OCI-LY1 (cell line): Measurements from ENCODE around the gene KLF5.

Source experiments
- H2AFZ ChIP-seq: fragments of 200-600 bp; sonication (generic), shearing (Covaris generic); 2 replicates; pipeline ENCODE4 v1.6.0; 2014; ENCODE audit warnings: antibody characterized with exemption, mild to moderate bottlenecking, low read length
- H3F3A ChIP-seq: fragments of 200-600 bp; sonication (generic), shearing (Covaris generic); 2 replicates; pipeline ENCODE4 v1.6.0; 2014; ENCODE audit warnings: mild to moderate bottlenecking, antibody characterized with exemption, low read length, moderate library complexity; ENCODE audit not compliant: insufficient read depth
- H3K27ac ChIP-seq: fragments of 200-600 bp; sonication (generic); 2 replicates; pipeline ENCODE4 v1.5.1; 2014; ENCODE audit warnings: low read length, mixed run types, mild to moderate bottlenecking, low read depth; ENCODE audit not compliant: poor library complexity, severe bottlenecking
- H3K27me3 ChIP-seq: fragments of 200-600 bp; sonication (generic); 2 replicates; pipeline ENCODE4 v1.6.0; 2014; ENCODE audit warnings: antibody characterized with exemption, mild to moderate bottlenecking, low read length, moderate library complexity; ENCODE audit not compliant: insufficient read depth
- H3K36me3 ChIP-seq: fragments of 200-600 bp; sonication (generic); 2 replicates; pipeline ENCODE4 v1.6.1; 2014; ENCODE audit warnings: mild to moderate bottlenecking, antibody characterized with exemption, low read length, moderate library complexity, mixed read lengths; ENCODE audit not compliant: insufficient read depth
- H3K4me1 ChIP-seq: fragments of 200-600 bp; sonication (generic); 2 replicates; pipeline ENCODE4 v1.5.1; 2014; ENCODE audit warnings: mild to moderate bottlenecking, low read length, moderate library complexity; ENCODE audit not compliant: insufficient read depth, severe bottlenecking
- H3K4me2 ChIP-seq: fragments of 200-600 bp; sonication (generic), shearing (Covaris generic); 2 replicates; pipeline ENCODE4 v1.6.1; 2014; ENCODE audit warnings: low read length
- H3K4me3 ChIP-seq: fragments of 200-600 bp; sonication (generic); 2 replicates; pipeline ENCODE4 v1.5.1; 2014; ENCODE audit warnings: low read length, low read depth, mild to moderate bottlenecking, mixed read lengths; ENCODE audit not compliant: poor library complexity, severe bottlenecking
- H3K79me2 ChIP-seq: fragments of 200-600 bp; shearing (Covaris generic); 2 replicates; pipeline ENCODE4 v1.6.1; 2016; ENCODE audit warnings: mixed run types, low read length, mixed read lengths; ENCODE audit not compliant: insufficient read depth
- H3K9ac ChIP-seq: fragments of 200-600 bp; sonication (generic), shearing (Covaris generic); 2 replicates; pipeline ENCODE4 v1.6.1; 2014; ENCODE audit warnings: mild to moderate bottlenecking, low read length, mixed read lengths
- H3K9me2 ChIP-seq: fragments of 200-600 bp; sonication (generic), shearing (Covaris generic); 2 replicates; pipeline ENCODE4 v1.6.1; 2014; ENCODE audit warnings: low read depth, mild to moderate bottlenecking, low read length, mixed read lengths
- H3K9me3 ChIP-seq: fragments of 200-600 bp; shearing (Covaris generic); 2 replicates; pipeline ENCODE4 v1.6.1; 2014; ENCODE audit warnings: low read length, mixed read lengths
- H4K20me1 ChIP-seq: fragments of 200-600 bp; sonication (generic), shearing (Covaris generic); 2 replicates; pipeline ENCODE4 v1.6.0; 2016; ENCODE audit warnings: mild to moderate bottlenecking, low read length; ENCODE audit not compliant: insufficient read depth
- EZH2 ChIP-seq: fragments of 200-600 bp; sonication (generic), shearing (Covaris generic); IDR thresholded peaks from 2 replicates; pipeline ENCODE4 v1.8.0; 2017; ENCODE audit warnings: borderline replicate concordance, mixed run types, mild to moderate bottlenecking, antibody characterized with exemption, low read length, moderate library complexity, mixed read lengths
- TF ChIP-seq, protein P1 (sequence below): fragments of 200-600 bp; sonication (generic), shearing (Covaris generic); IDR thresholded peaks from 2 replicates; pipeline ENCODE4 v1.5.1; 2017; ENCODE audit warnings: mild to moderate bottlenecking, antibody characterized with exemption, low read length, moderate library complexity, mixed read lengths

The KLF5 gene

DNA sequence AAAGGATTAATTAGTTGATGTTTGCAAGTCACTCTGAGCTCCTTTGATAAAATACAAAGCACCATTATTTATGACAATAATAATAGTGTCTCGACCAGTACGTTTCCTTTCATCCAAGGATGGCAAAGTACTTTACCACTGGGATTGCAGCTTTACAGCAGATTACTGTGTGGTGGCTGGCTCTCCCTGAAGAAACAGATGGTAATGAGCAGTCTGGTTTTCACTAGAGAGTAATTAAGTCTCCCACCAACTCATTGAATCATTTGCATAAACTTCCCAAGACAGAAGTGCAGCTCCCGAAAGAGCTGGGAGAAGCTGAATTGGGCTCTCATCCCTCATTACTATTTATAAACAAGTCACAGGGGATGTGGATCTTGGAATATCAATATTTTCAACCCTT lies 48.7 kb downstream of the KLF5 start:
- no peak overlapping the region for H3K4me2 ChIP-seq
- H3K79me2 ChIP-seq, result no peaks in the 10 kb centered on the region
- H2AFZ ChIP-seq, result no peak overlapping the region
- H3K4me3 ChIP-seq, result no peak overlapping the region
- H3F3A ChIP-seq, result no peaks in the 10 kb centered on the region
- no peaks in the 10 kb centered on the region for H3K27me3 ChIP-seq
- no peaks in the 10 kb centered on the region for H4K20me1 ChIP-seq
- TF ChIP-seq EZH2, result no peak
- no peaks in the 10 kb centered on the region for H3K9me2 ChIP-seq
- no peak overlapping the region for H3K27ac ChIP-seq
- no peaks in the 10 kb centered on the region for H3K4me1 ChIP-seq
- no peak overlapping the region for H3K9ac ChIP-seq
- no peaks in the 10 kb centered on the region for H3K9me3 ChIP-seq
- no peaks in the 10 kb centered on the region for H3K36me3 ChIP-seq

DNA sequence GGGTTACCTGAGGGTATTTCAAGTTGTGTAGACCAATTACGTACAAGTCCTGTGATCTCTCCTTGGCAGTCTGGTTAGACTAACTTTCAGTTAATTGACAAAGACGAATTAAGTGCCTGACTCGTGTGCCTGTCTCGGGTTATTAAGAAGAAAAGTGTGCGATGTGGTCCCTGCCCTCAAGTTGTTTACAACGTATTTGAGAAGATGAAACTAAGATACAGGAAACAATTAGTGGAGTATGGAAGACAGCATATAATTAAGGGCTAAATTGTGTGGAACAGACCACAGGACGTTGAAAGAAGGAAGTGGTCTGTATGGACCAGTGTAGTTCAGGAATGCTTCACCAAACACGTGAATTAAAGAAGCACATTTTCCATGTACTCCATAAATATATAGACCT lies 49.2 kb downstream of the KLF5 start:
- Histone ChIP-seq H3K4me2 (no peak overlapping the region), H3K79me2 (no peaks in the 10 kb centered on the region), H4K20me1 (no peaks in the 10 kb centered on the region), H3K9ac (no peak overlapping the region), H3K4me1 (no peaks in the 10 kb centered on the region), H3K9me2 (no peaks in the 10 kb centered on the region), H3K4me3 (no peak overlapping the region), H3K9me3 (no peaks in the 10 kb centered on the region), H3F3A (no peaks in the 10 kb centered on the region), H3K36me3 (no peaks in the 10 kb centered on the region), H3K27me3 (no peaks in the 10 kb centered on the region), H2AFZ (no peak overlapping the region), H3K27ac (no peak overlapping the region)
- no peak for TF ChIP-seq EZH2
- TF ChIP-seq, protein P1, sequence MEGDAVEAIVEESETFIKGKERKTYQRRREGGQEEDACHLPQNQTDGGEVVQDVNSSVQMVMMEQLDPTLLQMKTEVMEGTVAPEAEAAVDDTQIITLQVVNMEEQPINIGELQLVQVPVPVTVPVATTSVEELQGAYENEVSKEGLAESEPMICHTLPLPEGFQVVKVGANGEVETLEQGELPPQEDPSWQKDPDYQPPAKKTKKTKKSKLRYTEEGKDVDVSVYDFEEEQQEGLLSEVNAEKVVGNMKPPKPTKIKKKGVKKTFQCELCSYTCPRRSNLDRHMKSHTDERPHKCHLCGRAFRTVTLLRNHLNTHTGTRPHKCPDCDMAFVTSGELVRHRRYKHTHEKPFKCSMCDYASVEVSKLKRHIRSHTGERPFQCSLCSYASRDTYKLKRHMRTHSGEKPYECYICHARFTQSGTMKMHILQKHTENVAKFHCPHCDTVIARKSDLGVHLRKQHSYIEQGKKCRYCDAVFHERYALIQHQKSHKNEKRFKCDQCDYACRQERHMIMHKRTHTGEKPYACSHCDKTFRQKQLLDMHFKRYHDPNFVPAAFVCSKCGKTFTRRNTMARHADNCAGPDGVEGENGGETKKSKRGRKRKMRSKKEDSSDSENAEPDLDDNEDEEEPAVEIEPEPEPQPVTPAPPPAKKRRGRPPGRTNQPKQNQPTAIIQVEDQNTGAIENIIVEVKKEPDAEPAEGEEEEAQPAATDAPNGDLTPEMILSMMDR, result no peak

DNA sequence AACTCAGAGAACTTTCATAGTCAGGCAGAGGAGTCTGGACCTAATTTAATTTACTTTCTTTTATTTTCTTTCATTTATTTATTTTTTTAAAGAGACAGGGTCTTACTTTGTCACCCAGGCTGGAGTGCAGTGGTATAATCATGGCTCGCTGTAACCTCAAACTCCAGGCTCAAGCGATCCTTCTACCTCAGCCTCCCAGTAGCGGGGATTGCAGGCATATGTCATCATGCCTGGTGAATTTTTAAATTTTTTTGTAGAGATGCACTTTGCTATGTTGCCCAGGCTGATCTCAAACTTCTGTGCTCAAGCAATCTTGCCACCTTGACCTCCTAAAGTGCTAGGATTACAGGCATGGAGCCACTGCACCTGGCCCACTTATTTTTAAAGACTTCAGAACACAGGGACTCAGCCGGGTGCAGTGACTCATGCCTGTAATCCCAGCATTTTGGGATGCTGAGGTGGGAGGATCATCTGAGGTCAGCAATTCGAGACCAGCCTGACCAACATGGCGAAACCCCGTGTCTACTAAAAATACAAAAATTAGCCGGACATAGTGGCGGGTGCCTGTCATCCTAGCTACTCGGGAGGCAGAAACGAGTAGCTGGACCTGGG lies 50.6 kb downstream of the KLF5 start:
- H3K4me1 ChIP-seq, result no peaks in the 10 kb centered on the region
- H3K9ac ChIP-seq, result no peak overlapping the region
- H2AFZ ChIP-seq, result no peak overlapping the region
- H3K27me3 ChIP-seq, result no peaks in the 10 kb centered on the region
- H3K27ac ChIP-seq, result no peak overlapping the region
- H3K9me3 ChIP-seq, result no peaks in the 10 kb centered on the region
- no peak overlapping the region for H3K4me2 ChIP-seq
- TF ChIP-seq, protein P1, result no peak
- no peak for TF ChIP-seq EZH2
- H3K36me3 ChIP-seq, result no peaks in the 10 kb centered on the region
- no peaks in the 10 kb centered on the region for H3F3A ChIP-seq
- H3K79me2 ChIP-seq, result no peaks in the 10 kb centered on the region
- H3K4me3 ChIP-seq, result no peak overlapping the region
- no peaks in the 10 kb centered on the region for H3K9me2 ChIP-seq
- no peaks in the 10 kb centered on the region for H4K20me1 ChIP-seq

DNA sequence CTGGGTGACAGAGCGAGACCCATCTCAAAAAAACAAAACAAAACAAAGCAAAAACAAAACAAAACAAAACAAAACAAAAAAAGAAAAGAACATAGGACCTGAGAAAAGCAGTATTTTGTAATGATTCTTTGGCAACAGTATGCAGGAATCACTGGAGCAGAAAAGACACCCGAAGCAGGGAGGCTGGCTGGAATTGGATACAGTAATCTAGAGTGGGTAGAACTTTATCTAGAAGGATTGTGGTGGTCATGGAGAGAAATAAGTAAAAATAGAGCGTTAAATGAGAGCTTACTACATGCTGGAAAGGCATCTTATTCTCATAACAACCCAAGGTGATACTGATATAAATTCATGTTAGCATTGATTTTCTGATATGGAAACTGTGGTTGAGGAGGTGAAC lies 51.2 kb downstream of the KLF5 start:
- Histone ChIP-seq H3K4me3 (no peak overlapping the region), H3K4me2 (no peak overlapping the region), H3K4me1 (no peaks in the 10 kb centered on the region), H2AFZ (no peak overlapping the region), H3F3A (no peaks in the 10 kb centered on the region), H3K9me2 (no peaks in the 10 kb centered on the region), H3K9ac (no peak overlapping the region), H4K20me1 (no peaks in the 10 kb centered on the region), H3K27me3 (no peaks in the 10 kb centered on the region), H3K36me3 (no peaks in the 10 kb centered on the region), H3K27ac (no peak overlapping the region), H3K9me3 (no peaks in the 10 kb centered on the region), H3K79me2 (no peaks in the 10 kb centered on the region)
- TF ChIP-seq EZH2, result no peak
- TF ChIP-seq, protein P1, result no peak
